ENCODE results near the gene APOD. TPM values are rescaled to one million over a fixed set of nuclear protein-coding genes. Genes with fewer than 3 reads are reported as not detected.
"Not testable (repeated sequence)": the region's sequence is repeated elsewhere in the genome, so short reads cannot be mapped to it uniquely, and the experiment has no call there.

Gene APOD
- polyA plus RNA-seq, 4 donors = 2.9 to 64.2 (median 12.6) TPM

- Histone ChIP-seq H3K27me3 (ENCODE audit: control insufficient read depth in 3 of 3, insufficient read depth in 3 of 3, low read length in 3 of 3) (no peaks in the 10 kb centered on the region), H3K27ac (ENCODE audit: low read depth in 1 of 3, low read length in 2 of 3) (no peak overlapping the region), H3K36me3 (ENCODE audit: control insufficient read depth in 3 of 3, insufficient read depth in 2 of 3, low read depth in 1 of 3, low read length in 3 of 3) (no peaks in the 10 kb centered on the region), H3K4me1 (ENCODE audit: control insufficient read depth in 3 of 3, insufficient read depth in 2 of 3, low read depth in 1 of 3, low read length in 2 of 3) (no peaks in the 10 kb centered on the region), H3K4me3 (ENCODE audit: low read depth in 1 of 3, low read length in 3 of 3) (no peak overlapping the region), H3K9me3 (ENCODE audit: control insufficient read depth in 2 of 2, insufficient read depth in 1 of 2, low read depth in 1 of 2, low read length in 1 of 2) (peaks cover 0 to 10% of the 10 kb centered on the region in 2 donors)
- FAIRE-seq (no peak), DNase-seq (no peak)
- 64 to 77% (median 73%) methylated on average over 6 of the region's 6 CpGs for WGBS, 3 donors
Observed at GRCh38 chr3:195597848-195598247, 14.1 kb upstream of the APOD start.

GRCh38 chr3:195597229-195597628 is 13.5 kb upstream of the APOD start:
- DNase-seq = no peak

GRCh38 chr3:195596765-195597171 is 13.0 kb upstream of the APOD start:
- 56 to 65% (median 61%) methylated on average over 3 of the region's 3 CpGs for WGBS, 3 donors
- DNase-seq (no peak), FAIRE-seq (no peak)
- peaks cover 0 to 10% of the 10 kb centered on the region in 2 donors for H3K9me3 ChIP-seq (ENCODE audit: control insufficient read depth in 2 of 2, insufficient read depth in 1 of 2, low read depth in 1 of 2, low read length in 1 of 2)
- H3K4me3 ChIP-seq (ENCODE audit: low read depth in 1 of 3, low read length in 3 of 3) = no peak overlapping the region
- no peaks in the 10 kb centered on the region for H3K4me1 ChIP-seq (ENCODE audit: control insufficient read depth in 3 of 3, insufficient read depth in 2 of 3, low read depth in 1 of 3, low read length in 2 of 3)
- no peaks in the 10 kb centered on the region for H3K27me3 ChIP-seq (ENCODE audit: control insufficient read depth in 3 of 3, insufficient read depth in 3 of 3, low read length in 3 of 3)
- H3K27ac ChIP-seq (ENCODE audit: low read depth in 1 of 3, low read length in 2 of 3) = no peak overlapping the region
- H3K36me3 ChIP-seq (ENCODE audit: control insufficient read depth in 3 of 3, insufficient read depth in 2 of 3, low read depth in 1 of 3, low read length in 3 of 3) = no peaks in the 10 kb centered on the region

More at GRCh38 chr3:195597229-195597628, 13.5 kb upstream of the APOD start:
- peaks cover 0 to 10% of the 10 kb centered on the region in 2 donors for H3K9me3 ChIP-seq (ENCODE audit: control insufficient read depth in 2 of 2, insufficient read depth in 1 of 2, low read depth in 1 of 2, low read length in 1 of 2)
- no peaks in the 10 kb centered on the region for H3K36me3 ChIP-seq (ENCODE audit: control insufficient read depth in 3 of 3, insufficient read depth in 2 of 3, low read depth in 1 of 3, low read length in 3 of 3)
- no peak overlapping the region for H3K4me3 ChIP-seq (ENCODE audit: low read depth in 1 of 3, low read length in 3 of 3)
- H3K27ac ChIP-seq (ENCODE audit: low read depth in 1 of 3, low read length in 2 of 3) = no peak overlapping the region
- no peaks in the 10 kb centered on the region for H3K4me1 ChIP-seq (ENCODE audit: control insufficient read depth in 3 of 3, insufficient read depth in 2 of 3, low read depth in 1 of 3, low read length in 2 of 3)
- 72 to 86% (median 77%) methylated on average over 2 of the region's 2 CpGs for WGBS, 3 donors
- FAIRE-seq = no peak
- no peaks in the 10 kb centered on the region for H3K27me3 ChIP-seq (ENCODE audit: control insufficient read depth in 3 of 3, insufficient read depth in 3 of 3, low read length in 3 of 3)

- H3K27ac ChIP-seq (ENCODE audit: low read depth in 1 of 3, low read length in 2 of 3) = no peak overlapping the region
- no peak overlapping the region for H3K4me3 ChIP-seq (ENCODE audit: low read depth in 1 of 3, low read length in 3 of 3)
- DNase-seq (no peak), FAIRE-seq (no peak)
- H3K36me3 ChIP-seq (ENCODE audit: control insufficient read depth in 3 of 3, insufficient read depth in 2 of 3, low read depth in 1 of 3, low read length in 3 of 3) = no peaks in the 10 kb centered on the region
- no peaks in the 10 kb centered on the region for H3K4me1 ChIP-seq (ENCODE audit: control insufficient read depth in 3 of 3, insufficient read depth in 2 of 3, low read depth in 1 of 3, low read length in 2 of 3)
- peaks cover 0 to 14% of the 10 kb centered on the region in 2 donors for H3K9me3 ChIP-seq (ENCODE audit: control insufficient read depth in 2 of 2, insufficient read depth in 1 of 2, low read depth in 1 of 2, low read length in 1 of 2)
- 69 to 72% (median 69%) methylated on average over 8 of the region's 8 CpGs for WGBS, 3 donors
- H3K27me3 ChIP-seq (ENCODE audit: control insufficient read depth in 3 of 3, insufficient read depth in 3 of 3, low read length in 3 of 3) = no peaks in the 10 kb centered on the region
Observed at GRCh38 chr3:195595785-195596531, 12.2 kb upstream of the APOD start.

GRCh38 chr3:195591852-195592251 is 8.1 kb upstream of the APOD start:
- peaks cover 0 to 26% of the 10 kb centered on the region in 2 donors for H3K9me3 ChIP-seq (ENCODE audit: control insufficient read depth in 2 of 2, insufficient read depth in 1 of 2, low read depth in 1 of 2, low read length in 1 of 2)
- no peaks in the 10 kb centered on the region for H3K36me3 ChIP-seq (ENCODE audit: control insufficient read depth in 3 of 3, insufficient read depth in 2 of 3, low read depth in 1 of 3, low read length in 3 of 3)
- no peak overlapping the region for H3K27ac ChIP-seq (ENCODE audit: low read depth in 1 of 3, low read length in 2 of 3)
- DNase-seq (no peak), FAIRE-seq (no peak)
- 69 to 95% (median 88%) methylated on average over 2 of the region's 2 CpGs for WGBS, 3 donors
- H3K4me1 ChIP-seq (ENCODE audit: control insufficient read depth in 3 of 3, insufficient read depth in 2 of 3, low read depth in 1 of 3, low read length in 2 of 3) = no peaks in the 10 kb centered on the region
- no peaks in the 10 kb centered on the region for H3K27me3 ChIP-seq (ENCODE audit: control insufficient read depth in 3 of 3, insufficient read depth in 3 of 3, low read length in 3 of 3)
- H3K4me3 ChIP-seq (ENCODE audit: low read depth in 1 of 3, low read length in 3 of 3) = no peak overlapping the region

GRCh38 chr3:195591220-195591619 is 7.5 kb upstream of the APOD start:
- DNase-seq (no peak), FAIRE-seq (no peak)
- Histone ChIP-seq H3K27me3 (ENCODE audit: control insufficient read depth in 3 of 3, insufficient read depth in 3 of 3, low read length in 3 of 3) (no peaks in the 10 kb centered on the region), H3K9me3 (ENCODE audit: control insufficient read depth in 2 of 2, insufficient read depth in 1 of 2, low read depth in 1 of 2, low read length in 1 of 2) (peaks cover 0 to 26% of the 10 kb centered on the region in 2 donors), H3K4me1 (ENCODE audit: control insufficient read depth in 3 of 3, insufficient read depth in 2 of 3, low read depth in 1 of 3, low read length in 2 of 3) (no peaks in the 10 kb centered on the region), H3K36me3 (ENCODE audit: control insufficient read depth in 3 of 3, insufficient read depth in 2 of 3, low read depth in 1 of 3, low read length in 3 of 3) (no peaks in the 10 kb centered on the region), H3K4me3 (ENCODE audit: low read depth in 1 of 3, low read length in 3 of 3) (no peak overlapping the region), H3K27ac (ENCODE audit: low read depth in 1 of 3, low read length in 2 of 3) (no peak overlapping the region)
- WGBS, 3 donors = 81 to 89% (median 83%) methylated on average over 6 of the region's 6 CpGs

GRCh38 chr3:195590381-195590780 is 6.6 kb upstream of the APOD start:
- not testable (repeated sequence) for FAIRE-seq; DNase-seq; H3K4me3 ChIP-seq (ENCODE audit: low read depth in 1 of 3, low read length in 3 of 3)

GRCh38 chr3:195589796-195590195 is 6.1 kb upstream of the APOD start:
- FAIRE-seq; H3K4me3 ChIP-seq (ENCODE audit: low read depth in 1 of 3, low read length in 3 of 3); DNase-seq; H3K27me3 ChIP-seq (ENCODE audit: control insufficient read depth in 3 of 3, insufficient read depth in 3 of 3, low read length in 3 of 3); H3K36me3 ChIP-seq (ENCODE audit: control insufficient read depth in 3 of 3, insufficient read depth in 2 of 3, low read depth in 1 of 3, low read length in 3 of 3); H3K4me1 ChIP-seq (ENCODE audit: control insufficient read depth in 3 of 3, insufficient read depth in 2 of 3, low read depth in 1 of 3, low read length in 2 of 3); H3K27ac ChIP-seq (ENCODE audit: low read depth in 1 of 3, low read length in 2 of 3): not testable (repeated sequence)
- WGBS, 3 donors = 30 to 86% (median 53%) methylated on average over 6 of the region's 6 CpGs
- H3K9me3 ChIP-seq (ENCODE audit: control insufficient read depth in 2 of 2, insufficient read depth in 1 of 2, low read depth in 1 of 2, low read length in 1 of 2) = peaks cover 0 to 26% of the 10 kb centered on the region in 2 donors

More at GRCh38 chr3:195590381-195590780, 6.6 kb upstream of the APOD start:
- H3K27ac ChIP-seq (ENCODE audit: low read depth in 1 of 3, low read length in 2 of 3); H3K36me3 ChIP-seq (ENCODE audit: control insufficient read depth in 3 of 3, insufficient read depth in 2 of 3, low read depth in 1 of 3, low read length in 3 of 3); H3K27me3 ChIP-seq (ENCODE audit: control insufficient read depth in 3 of 3, insufficient read depth in 3 of 3, low read length in 3 of 3); H3K4me1 ChIP-seq (ENCODE audit: control insufficient read depth in 3 of 3, insufficient read depth in 2 of 3, low read depth in 1 of 3, low read length in 2 of 3): not testable (repeated sequence)
- 95 to 97% (median 96%) methylated on average over 2 of the region's 2 CpGs for WGBS, 3 donors
- H3K9me3 ChIP-seq (ENCODE audit: control insufficient read depth in 2 of 2, insufficient read depth in 1 of 2, low read depth in 1 of 2, low read length in 1 of 2) = peaks cover 0 to 26% of the 10 kb centered on the region in 2 donors
